ELR (cell line): ENCODE measurements around the gene GUF1.

ENCODE experiments used
- DNase-seq: peaks from one replicate; pipeline ENCODE4 v3.0.0-alpha.2; 2015; ENCODE audit warnings: low read depth

The GUF1 gene

GRCh38 chr4:44678094-44679041 lies at the start of gene GUF1:
TSS of gene GUF1 (plus strand) at chr4:44678420. CDS start at chr4:44678623, 203 bp downstream.
- peak; percentile 89 for DNase-seq

DNA sequence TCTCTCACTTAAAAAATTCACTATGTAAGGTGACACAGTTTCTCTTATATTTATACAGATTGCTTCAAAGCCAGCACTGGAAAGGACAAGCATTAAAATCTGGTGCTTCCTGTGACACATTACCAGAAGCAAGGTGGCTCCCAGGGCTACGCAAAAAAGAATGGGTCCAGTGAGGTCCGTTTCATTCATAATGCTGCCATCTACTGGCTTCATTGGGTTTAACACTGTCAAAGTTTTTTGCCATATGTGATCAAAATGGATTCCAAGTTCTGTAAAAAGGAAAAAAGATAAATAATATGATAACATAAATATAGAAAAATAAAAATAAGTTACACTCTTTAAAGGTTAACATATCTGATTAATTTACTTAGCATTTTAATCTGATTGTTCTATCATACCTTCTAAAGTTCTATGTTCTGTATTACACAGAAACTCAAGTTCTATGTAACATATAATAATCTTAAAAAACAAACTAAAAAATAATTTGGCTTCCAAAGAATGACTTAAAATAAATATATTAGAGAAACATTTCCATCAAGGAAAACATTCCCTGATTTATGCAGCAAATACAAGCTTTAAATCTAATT lies 48.8 kb upstream of the GUF1 start:
- peak; percentile 58 for DNase-seq

GRCh38 chr4:44632089-44632488 lies 46.1 kb upstream of the GUF1 start:
- DNase-seq: peak; percentile 0

DNA sequence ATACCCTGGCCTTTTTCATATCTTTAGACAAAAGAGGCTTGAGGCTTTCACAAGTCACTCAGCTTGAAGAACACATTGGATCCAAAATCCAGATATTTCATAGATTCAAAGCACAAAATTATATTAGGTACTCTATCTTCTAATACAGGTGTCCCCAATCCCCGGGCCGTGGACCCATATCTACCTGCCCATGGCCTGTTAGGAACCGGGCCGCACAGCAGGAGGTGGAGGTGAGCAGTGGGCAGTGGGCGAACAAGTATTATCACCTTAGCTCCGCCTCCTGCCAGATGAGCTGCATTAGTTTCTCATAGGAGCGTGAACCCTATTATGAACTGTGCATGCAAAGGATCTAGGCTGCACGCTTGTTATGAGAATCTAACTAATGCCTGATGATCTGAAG lies 45.5 kb upstream of the GUF1 start:
- no peak for DNase-seq

DNA sequence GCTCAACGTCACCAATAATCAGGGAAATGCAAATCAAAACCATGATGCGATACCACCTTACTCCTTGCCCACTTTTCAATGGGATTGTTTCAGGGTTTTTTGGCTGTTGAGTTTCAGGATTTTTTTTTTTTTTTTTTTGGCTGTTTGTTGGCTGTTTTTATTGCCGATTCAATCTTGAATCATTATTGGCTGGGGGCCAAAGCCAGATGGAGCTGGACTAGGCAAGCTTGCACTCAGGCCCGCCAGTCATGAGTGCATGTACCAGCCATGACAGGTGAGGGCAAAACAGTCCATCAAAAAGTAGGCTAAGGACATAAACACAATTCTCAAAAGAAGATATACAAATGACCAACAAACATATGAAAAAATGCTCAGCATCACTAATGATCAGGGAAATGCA lies 40.1 kb upstream of the GUF1 start:
- DNase-seq: no peak

- DNase-seq: no peak
Observed at GRCh38 chr4:44646151-44646550, 32.1 kb upstream of the GUF1 start.

DNA sequence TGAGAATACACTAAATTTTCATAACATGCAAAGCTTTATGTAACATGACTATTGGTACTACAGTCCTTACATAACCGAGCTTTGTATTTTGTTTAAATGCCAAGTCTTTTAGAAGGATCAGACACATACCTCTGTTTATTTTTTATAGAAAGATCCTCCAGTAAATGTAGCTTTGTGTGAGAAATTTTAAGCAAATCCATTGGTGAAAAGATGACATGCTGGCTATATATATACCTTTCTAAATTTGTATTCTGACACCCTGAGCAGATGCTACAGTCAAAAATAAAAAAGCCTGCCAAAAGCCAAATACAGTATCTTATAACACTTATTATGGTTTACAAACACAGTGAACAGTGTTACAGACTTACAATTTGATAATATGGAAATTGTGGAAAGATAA lies 26.8 kb upstream of the GUF1 start, which contains the start of gene YIPF7:
TSS of gene YIPF7 (minus strand) at position 201 of the 400 bp plus-strand sequence. CDS start 1,525 bp downstream, outside the sequence.
- DNase-seq: no peak

DNA sequence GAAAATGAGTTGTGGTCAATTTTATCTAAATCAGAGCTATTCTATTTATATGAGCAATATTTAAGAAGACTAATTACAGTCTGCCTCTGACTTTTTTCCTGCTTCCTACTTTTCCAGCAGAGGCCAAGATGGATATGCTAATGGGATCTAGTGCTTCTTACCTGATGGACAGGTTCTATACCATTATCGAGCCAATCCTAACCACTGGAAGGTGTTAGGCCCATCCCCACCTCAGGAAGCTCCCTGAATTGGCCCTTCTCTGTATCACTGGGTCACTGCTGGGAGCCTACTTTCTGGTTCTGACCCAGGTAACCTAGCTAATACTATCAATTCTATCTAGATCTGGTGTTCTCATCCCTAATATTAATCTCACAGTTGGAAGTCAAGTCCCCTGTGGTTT lies 26.2 kb upstream of the GUF1 start:
- no peak for DNase-seq

DNA sequence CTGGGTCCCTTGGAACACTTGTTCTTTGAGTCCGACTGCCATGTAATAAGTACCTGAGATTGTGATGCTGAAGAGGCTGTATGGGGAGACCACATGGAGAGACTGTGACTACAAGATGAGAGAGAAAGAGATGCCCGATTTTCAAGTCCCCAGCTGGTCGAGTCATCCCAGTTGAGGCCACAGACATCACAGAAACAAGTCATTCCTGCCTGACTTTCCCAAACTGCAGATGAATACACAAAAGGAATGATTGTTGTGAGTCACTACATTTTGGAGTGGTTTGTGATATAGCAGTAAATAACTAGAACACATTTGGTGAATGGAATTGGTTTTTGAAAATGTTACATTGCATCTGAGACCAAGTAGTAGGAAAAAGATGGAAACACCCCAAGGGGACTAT lies 17.8 kb upstream of the GUF1 start:
- no peak for DNase-seq

GRCh38 chr4:44661940-44662622 lies 16.1 kb upstream of the GUF1 start:
- no peak for DNase-seq

- no peak for DNase-seq
Observed at GRCh38 chr4:44662623-44663005, 15.6 kb upstream of the GUF1 start.

DNA sequence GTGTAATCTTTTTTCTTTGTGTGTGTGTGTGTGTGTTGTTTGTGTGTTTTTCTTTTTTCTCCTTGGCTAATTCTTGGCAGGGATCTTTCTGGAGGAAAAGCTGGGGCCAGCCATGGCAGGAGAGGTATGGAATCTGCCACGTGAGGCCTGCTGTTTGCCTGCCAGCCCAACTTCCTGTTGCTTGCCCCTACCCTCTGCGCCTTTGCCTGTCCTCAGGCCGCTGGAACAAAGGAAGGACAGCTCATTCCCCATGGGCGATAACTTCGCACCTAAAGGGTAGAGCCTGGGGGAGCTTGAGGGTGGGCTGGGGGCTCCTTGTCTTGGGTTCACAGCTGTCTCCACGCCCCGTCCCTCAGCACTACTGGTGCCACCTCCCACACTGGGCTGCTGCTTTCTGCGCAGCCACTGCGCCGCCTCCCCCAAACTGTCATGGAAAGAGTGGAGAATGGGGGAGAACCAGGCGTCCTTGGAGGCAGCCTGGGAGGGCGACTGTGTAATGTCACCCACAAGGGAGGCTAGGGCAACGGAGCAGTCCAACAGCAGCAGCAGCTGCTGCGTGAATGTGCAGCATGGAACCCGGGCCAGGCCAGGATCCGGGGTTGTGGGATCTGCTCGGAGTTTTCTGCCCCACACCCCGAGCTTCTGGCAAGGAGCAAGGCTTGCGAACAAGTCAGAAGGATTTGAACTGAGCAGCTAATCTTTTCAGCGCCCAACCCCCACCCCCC lies 14.5 kb upstream of the GUF1 start:
- no peak for DNase-seq

DNA sequence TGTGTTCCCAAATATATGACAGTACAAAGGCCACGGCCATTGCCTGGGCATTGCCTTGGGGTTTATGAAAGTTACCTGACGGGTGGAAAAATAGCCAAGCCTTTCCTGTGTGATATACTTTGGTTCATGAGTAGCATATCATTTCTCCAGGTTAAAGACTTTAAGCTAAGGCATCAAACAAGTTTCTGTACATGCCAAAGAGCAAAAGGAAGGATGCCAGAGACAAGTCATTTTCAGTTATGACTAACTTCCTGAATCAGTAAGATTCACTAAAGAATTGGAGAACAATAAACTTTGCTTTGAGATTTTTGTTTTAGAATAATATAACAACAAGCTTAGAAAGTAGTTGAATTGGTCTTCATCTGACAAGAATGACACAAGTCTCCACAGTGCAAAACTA lies 9.7 kb upstream of the GUF1 start:
- DNase-seq: peak; percentile 22

GRCh38 chr4:44670506-44671199 lies 7.6 kb upstream of the GUF1 start:
- DNase-seq: no peak

DNA sequence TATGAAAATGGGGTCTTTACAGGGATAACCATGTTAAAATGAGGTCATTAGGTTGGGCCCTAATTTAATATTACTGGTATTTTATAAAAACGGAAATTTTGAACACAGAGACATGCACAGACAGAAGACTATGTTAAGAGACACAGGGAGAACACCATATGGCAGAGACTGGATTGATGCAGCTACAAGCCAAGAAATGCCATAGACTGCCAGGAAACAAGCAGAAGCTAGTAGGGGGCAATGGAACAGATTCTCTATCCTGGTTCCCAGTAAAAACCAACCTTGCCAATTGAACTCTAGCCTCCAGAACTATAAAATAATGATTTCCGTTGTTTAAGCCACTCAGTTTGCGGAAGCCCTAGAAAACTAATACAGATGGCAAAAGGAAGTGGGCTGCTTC lies 6.6 kb upstream of the GUF1 start:
- no peak for DNase-seq

- peak; percentile 11 for DNase-seq
Observed at GRCh38 chr4:44674471-44674870, 3.7 kb upstream of the GUF1 start.

DNA sequence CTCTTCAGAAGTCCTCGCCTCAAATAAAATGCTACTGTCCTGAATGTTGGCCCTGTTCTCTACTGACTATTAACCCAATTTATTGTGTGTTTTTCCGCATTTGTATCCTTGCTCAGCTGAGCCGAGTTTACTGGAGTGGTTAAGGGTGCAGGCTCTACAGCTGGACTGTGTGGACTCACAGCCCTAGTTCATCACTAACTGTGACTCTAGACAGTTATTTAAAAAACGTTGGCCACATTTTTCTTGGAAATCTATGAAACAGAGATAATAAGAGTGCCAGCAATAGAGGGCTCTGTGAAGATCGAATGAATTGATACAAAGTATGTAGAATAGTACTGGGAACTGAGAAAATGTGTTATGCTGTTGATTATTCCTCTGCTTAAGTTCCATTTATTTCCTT lies 2.9 kb upstream of the GUF1 start:
- DNase-seq: no peak

DNA sequence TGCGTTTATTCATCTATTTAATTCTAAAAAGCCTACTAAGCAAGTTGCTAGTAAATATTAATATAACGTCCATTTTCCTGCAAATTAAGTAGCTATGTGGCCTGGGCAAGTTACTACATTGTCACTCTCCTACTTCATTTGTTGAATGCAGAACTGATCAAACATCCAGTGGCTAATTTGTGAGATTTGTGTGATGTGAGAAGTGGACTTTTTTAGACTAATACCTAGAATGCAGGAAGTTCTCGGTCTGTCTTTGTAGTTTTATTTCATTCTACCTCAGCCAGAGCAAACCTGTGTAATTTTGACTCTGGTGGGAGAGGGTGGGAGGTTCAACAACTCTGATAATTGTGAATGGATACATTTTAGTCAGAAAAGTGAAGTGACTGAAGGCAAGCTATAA lies 840 bp downstream of the GUF1 start:
- DNase-seq: no peak

- DNase-seq: no peak
Observed at GRCh38 chr4:44684648-44685047, 6.4 kb downstream of the GUF1 start.

GRCh38 chr4:44700427-44700826 lies 22.2 kb downstream of the GUF1 start:
- DNase-seq: no peak

DNA sequence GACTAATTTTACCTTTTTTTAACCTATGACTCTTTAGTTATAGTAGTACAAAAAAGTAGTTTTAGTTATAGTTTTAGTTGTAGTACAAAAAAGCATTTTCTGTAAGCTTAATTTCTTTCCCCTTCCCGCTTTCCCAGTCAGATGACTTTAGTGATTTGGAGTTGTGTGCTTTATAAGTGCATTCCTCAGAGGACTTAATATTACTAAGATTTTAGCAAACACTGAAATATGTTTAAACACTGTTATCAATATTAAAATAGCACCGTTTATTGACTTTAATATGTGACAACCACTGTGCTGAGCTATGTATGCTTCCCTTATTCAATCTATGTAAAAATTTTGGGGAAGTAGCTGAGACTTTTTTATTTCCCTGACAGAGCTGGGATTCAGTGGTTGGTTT lies 22.8 kb downstream of the GUF1 start:
- DNase-seq: no peak

DNA sequence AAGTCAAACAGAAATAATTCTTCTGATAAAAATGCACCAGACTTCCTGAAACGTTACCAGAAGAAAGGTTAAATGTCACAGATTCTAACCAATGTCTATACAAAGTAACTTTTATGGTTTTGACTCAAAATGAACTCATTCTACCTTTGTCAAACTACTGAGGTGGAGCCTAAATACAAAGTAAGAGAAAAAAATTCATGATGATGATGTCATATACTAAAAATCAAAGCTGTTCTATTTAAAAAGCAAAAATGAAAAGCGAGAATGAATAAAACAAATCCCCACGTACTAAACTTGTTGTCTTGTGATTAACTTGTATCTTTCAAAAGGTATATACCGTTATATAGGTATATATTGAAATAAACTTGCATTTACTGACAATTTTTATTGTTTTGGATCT lies 26.5 kb downstream of the GUF1 start:
- DNase-seq: no peak
